ENCODE results near the gene GULP1.

DNA sequence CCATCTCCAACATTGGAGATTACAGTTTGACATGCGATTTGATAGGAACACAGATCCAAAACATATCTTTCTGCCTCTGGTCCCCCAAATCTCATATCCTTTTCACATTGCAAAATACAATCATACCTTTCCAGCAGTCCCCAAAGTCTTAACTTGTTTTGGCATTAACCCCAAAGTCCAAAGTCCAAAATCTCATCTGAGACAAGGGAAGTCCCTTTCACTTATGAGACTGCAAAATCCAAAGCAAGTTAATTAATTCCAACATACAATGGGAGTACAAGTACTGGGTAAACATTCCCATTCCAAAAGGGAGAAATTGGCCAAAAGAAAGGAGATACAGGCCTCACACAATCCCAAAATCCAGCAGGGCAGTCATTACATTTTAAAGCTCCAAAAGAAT is 265.4 kb downstream of the GULP1 start:
- TF ChIP-seq POLR2A (IDR thresholded peaks at IDR 0.05), result no peak
- TF ChIP-seq, protein P1, sequence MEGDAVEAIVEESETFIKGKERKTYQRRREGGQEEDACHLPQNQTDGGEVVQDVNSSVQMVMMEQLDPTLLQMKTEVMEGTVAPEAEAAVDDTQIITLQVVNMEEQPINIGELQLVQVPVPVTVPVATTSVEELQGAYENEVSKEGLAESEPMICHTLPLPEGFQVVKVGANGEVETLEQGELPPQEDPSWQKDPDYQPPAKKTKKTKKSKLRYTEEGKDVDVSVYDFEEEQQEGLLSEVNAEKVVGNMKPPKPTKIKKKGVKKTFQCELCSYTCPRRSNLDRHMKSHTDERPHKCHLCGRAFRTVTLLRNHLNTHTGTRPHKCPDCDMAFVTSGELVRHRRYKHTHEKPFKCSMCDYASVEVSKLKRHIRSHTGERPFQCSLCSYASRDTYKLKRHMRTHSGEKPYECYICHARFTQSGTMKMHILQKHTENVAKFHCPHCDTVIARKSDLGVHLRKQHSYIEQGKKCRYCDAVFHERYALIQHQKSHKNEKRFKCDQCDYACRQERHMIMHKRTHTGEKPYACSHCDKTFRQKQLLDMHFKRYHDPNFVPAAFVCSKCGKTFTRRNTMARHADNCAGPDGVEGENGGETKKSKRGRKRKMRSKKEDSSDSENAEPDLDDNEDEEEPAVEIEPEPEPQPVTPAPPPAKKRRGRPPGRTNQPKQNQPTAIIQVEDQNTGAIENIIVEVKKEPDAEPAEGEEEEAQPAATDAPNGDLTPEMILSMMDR (IDR thresholded peaks at IDR 0.05), result no peak
